Thyroid gland (tissue), 4 donors: Measurements from ENCODE around the gene ITGB7. TPM values are rescaled to one million over a fixed set of nuclear protein-coding genes. Genes with fewer than 3 reads are reported as not detected.
A peak's percentile ranks its signal among the peaks of the same experiment; 100 is the strongest.

ENCODE experiments used
- DNase-seq, 2 donors: peaks; one replicate each; pipeline ENCODE4 v3.0.0-alpha.2; 2019
- H3K27ac ChIP-seq, 3 donors: fragments of 200-600 bp; sonication (generic); 1 replicate in 2 of 3; 2 replicates in 1 of 3; pipeline ENCODE4 v1.5.1; 2016 to 2019; ENCODE audit warnings: mild to moderate bottlenecking in 1 of 3, moderate library complexity in 1 of 3
- H3K27me3 ChIP-seq: fragments of 200-600 bp; sonication (generic); one replicate; pipeline ENCODE4 v1.5.1; 2019
- H3K36me3 ChIP-seq, 2 donors: fragments of 200-600 bp; sonication (generic); one replicate each; pipeline ENCODE4 v1.5.1; 2016 to 2019
- H3K4me1 ChIP-seq, 2 donors: fragments of 200-600 bp; sonication (generic); one replicate each; pipeline ENCODE4 v1.5.1; 2017 to 2019
- H3K4me3 ChIP-seq, 3 donors: fragments of 200-600 bp; sonication (generic); replicated peaks in 1 of 3; 1 replicate in 2 of 3; 2 replicates in 1 of 3; pipeline ENCODE4 v1.5.1; 2016; ENCODE audit warnings: mild to moderate bottlenecking in 1 of 3
- H3K9me3 ChIP-seq: fragments of 200-600 bp; sonication (generic); one replicate; pipeline ENCODE4 v1.5.1; 2017
- CTCF ChIP-seq, 6 experiments: fragments of 200-600 bp in 3 of 6; fragments of 450-650 bp in 3 of 6; sonication (generic) in 3 of 6; IDR thresholded peaks; one replicate each; pipeline ENCODE4 v1.5.1; 2016 to 2019; ENCODE audit warnings: antibody characterized with exemption in 6 of 6, mild to moderate bottlenecking in 2 of 6, inconsistent platforms in 1 of 6, moderate library complexity in 1 of 6
- POLR2A ChIP-seq, 2 donors: fragments of 450-650 bp; IDR thresholded peaks; one replicate each; pipeline ENCODE4 v1.6.1; 2017; ENCODE audit warnings: antibody characterized with exemption in 2 of 2, mild to moderate bottlenecking in 2 of 2, moderate library complexity in 1 of 2
- whole genome bisulfite sequencing, 2 donors: methylation state at CpG; one replicate each; pipeline ENCODE4 v1.1.5; 2017; 5-methylcytosine and 5-hydroxymethylcytosine counted together
- intact Hi-C: fragments of 100-400 bp; cut with DNase I; formaldehyde crosslinking; loops from one replicate; pipeline ENCODE4 v1.15.1; 2023
- total RNA-seq, 4 donors: library from RNA; depleted of rRNA; stranded (reverse); fragments of >200 nt; gene quantifications; one replicate each; pipeline ENCODE4 v1.2.3, GENCODE V29; 2016

Gene ITGB7
- total RNA-seq, 4 donors from 2014 or later, result 3.2 to 15.6 (median 4.9) TPM

DNA sequence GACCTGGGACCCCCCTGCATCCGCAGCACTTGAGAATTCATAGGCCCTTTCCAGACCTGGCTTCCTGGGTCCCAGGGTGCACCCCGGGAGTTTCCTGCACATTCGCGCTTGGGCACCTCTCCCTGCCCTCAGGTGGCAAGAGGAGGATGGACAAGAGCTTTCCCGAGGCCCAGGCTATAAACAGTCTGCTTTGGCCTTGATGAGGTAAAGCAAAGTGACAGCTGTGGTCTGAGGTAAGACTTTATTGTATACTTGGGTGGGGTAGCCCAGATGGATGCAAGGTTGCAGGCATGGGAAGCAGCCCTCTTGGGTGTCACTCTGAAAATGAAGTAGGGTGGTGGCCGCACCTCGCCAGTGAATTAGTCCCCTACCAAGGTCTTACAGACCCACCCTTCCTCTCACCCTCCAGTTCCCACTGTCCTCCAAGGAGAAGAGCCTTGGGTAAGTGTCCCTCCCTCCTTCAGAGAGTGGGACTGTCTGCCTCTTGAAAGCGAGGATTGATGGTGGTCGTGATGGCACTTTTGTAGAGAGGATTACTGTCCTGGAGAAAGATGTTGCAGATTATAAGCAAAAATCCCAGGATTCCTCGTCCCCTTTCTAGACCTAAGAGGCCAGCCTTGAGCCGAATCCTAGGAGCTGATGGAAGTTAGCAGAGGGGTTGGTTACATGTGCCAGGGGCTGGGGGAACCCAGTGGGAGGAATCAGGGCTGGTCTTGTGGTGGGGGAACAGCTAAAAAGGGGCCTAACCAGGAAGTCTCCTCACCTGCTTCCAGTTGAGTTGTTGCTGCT, 15.8 kb downstream of the ITGB7 start:
- no peaks in the 10 kb centered on the region for H3K27me3 ChIP-seq
- intact Hi-C loops, result loop anchor here (10.0 kb wide), 1 partner anchor 126 kb away; no protein-coding TSS in a partner anchor
- 84 to 91% methylated on average over 11 of the region's 11 CpGs for WGBS, 2 donors
- peaks cover 21 to 24% of the 10 kb centered on the region in 2 donors for H3K36me3 ChIP-seq
- TF ChIP-seq POLR2A (IDR thresholded peaks at IDR 0.05) (peak in 1 of 2 donors; percentile 5), CTCF (IDR thresholded peaks at IDR 0.05) (no peak)
- no peak for DNase-seq
- no peaks in the 10 kb centered on the region for H3K4me1 ChIP-seq
- no peaks in the 10 kb centered on the region for H3K9me3 ChIP-seq
- H3K4me3 ChIP-seq, result no peak overlapping the region
- no peak overlapping the region for H3K27ac ChIP-seq

DNA sequence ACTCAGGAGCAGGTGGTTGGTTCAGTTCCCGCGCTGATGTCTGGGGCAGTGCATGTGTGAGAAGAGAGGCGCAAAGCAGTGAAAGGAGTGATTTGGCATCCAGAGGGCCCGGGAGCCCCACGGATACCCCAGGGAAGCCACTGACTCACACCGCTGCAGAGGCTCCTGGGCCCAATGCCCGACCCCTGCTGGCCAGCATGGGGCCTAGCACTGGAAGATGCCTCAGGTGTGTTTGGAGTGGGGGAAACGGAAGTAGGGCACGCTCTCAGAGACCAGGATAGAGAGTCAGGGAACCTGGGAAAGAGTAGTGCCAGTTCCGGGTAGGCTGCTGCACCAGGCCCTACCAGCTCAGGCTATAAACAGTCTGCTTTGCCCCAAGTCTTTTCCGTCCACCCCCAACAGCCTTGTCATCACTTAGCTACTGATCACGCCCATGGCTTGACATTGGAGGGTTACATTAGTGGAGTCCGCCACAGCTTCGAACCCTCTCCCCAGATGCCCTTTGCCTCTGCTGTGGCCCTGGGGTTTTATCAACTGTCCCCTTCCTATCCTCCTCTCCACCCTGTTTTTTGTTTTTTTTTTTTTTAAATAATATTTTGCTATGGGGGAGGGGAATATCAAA, 16.8 kb downstream of the ITGB7 start:
- Histone ChIP-seq H3K36me3 (peaks cover 32 to 34% of the 10 kb centered on the region in 2 donors), H3K4me1 (no peaks in the 10 kb centered on the region), H3K27me3 (no peaks in the 10 kb centered on the region), H3K27ac (no peak overlapping the region), H3K4me3 (no peak overlapping the region), H3K9me3 (no peaks in the 10 kb centered on the region)
- peak; percentile 64 to 69 for DNase-seq
- WGBS, 2 donors, result 53 to 54% methylated on average over 14 of the region's 14 CpGs
- intact Hi-C loops, result loop anchor here (10.0 kb wide), 1 partner anchor 125 kb away; no protein-coding TSS in a partner anchor
- peak; percentile 7 to 71 (median 58) for TF ChIP-seq CTCF (IDR thresholded peaks at IDR 0.05)
- TF ChIP-seq POLR2A (IDR thresholded peaks at IDR 0.05), result no peak

- DNase-seq, result no peak
- Histone ChIP-seq H3K27ac (no peak overlapping the region), H3K36me3 (peaks cover 54 to 58% of the 10 kb centered on the region in 2 donors), H3K4me1 (peaks cover 10 to 13% of the 10 kb centered on the region in 2 donors), H3K27me3 (no peaks in the 10 kb centered on the region), H3K9me3 (no peaks in the 10 kb centered on the region), H3K4me3 (no peak overlapping the region)
- no peak for TF ChIP-seq CTCF (IDR thresholded peaks at IDR 0.05)
- 88 to 89% methylated on average over 15 of the region's 15 CpGs for WGBS, 2 donors
- intact Hi-C loops, result no loop called here
These were observed 19.7 kb downstream of the ITGB7 start for GRCh38 chr12:53187145-53187899.

GRCh38 chr12:53186745-53187144, 20.3 kb downstream of the ITGB7 start:
- Histone ChIP-seq H3K9me3 (no peaks in the 10 kb centered on the region), H3K4me3 (no peak overlapping the region), H3K36me3 (peaks cover 60 to 64% of the 10 kb centered on the region in 2 donors), H3K27ac (no peak overlapping the region), H3K4me1 (peaks cover 16 to 18% of the 10 kb centered on the region in 2 donors), H3K27me3 (no peaks in the 10 kb centered on the region)
- TF ChIP-seq POLR2A (IDR thresholded peaks at IDR 0.05) (no peak), CTCF (IDR thresholded peaks at IDR 0.05) (no peak)
- 90 to 92% methylated on average over 4 of the region's 4 CpGs for WGBS, 2 donors
- intact Hi-C loops, result no loop called here
- DNase-seq, result no peak
